ENCODE results near the gene NUMB.

The NUMB gene

DNA sequence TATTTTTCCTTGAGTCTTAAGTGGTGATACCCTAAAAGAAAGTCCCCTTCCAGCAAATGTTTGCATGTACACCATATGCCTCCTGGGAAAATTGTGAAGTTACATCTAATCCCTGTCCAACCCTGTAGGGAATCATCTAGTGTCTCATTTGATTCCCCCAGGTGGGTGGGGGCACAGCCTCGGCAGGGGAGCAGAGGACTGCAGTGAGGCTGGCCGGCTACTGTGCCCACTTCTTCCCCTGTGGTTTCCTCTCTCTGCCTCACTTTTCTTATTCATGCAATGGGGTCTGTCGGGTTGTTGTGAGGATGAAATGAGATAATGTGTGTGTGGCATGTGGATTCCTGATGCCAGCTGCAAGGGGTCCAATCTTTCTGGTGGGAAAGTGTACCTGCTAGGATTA, 215.0 kb downstream of the NUMB start:
- WGBS, 2 experiments (ENCODE audit: insufficient coverage in 2 of 2): 55% methylated on average over 2 of the region's 3 CpGs; no CpG with 5 or more reads in 1 of the 2 experiments
- peaks cover 13% of the 10 kb centered on the region for H3K4me1 ChIP-seq (ENCODE audit: control insufficient read depth, insufficient read depth, low read length, poor library complexity, severe bottlenecking)
- no peaks in the 10 kb centered on the region for H3K36me3 ChIP-seq (ENCODE audit: control insufficient read depth, insufficient read depth, low read length)
- no peaks in the 10 kb centered on the region for H3K9me3 ChIP-seq (ENCODE audit: control insufficient read depth, low read length)
- no peak overlapping the region for H3K27ac ChIP-seq (ENCODE audit: low read depth, low read length, severe bottlenecking)
- no peak overlapping the region for H3K4me3 ChIP-seq (ENCODE audit: extremely low read depth, insufficient read depth, low read length, poor library complexity, severe bottlenecking)

DNA sequence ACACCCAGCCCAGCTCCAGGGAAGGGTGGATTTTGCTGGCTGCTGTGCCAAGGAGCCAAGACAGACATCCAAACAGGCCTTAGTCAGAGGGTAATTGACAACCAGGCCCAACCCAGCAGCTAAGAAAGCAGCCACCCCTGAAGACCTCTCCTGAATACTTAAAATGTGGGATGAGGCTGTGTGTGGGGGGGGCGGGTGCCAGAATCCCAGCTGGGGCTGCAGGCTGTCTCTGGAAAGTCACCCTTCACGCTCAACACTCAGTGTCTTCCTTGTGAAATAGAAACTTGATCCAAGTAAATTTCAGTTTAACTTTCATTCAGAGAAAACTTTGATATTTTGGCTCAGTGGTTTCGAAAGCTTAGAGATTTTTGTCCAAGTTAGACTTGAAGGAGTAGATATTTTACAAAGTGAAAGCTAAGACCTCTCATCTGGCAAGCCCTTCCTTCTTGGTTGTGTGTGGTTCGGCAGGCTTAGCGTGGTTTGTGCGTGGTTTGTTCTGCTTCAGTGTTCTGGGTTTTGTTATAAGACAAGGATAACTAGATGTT, 215.9 kb downstream of the NUMB start:
- 100% methylated on average over 1 of the region's 6 CpGs; no CpG with 5 or more reads in 1 of the 2 experiments for WGBS, 2 experiments (ENCODE audit: insufficient coverage in 2 of 2)
- no peak overlapping the region for H3K27ac ChIP-seq (ENCODE audit: low read depth, low read length, severe bottlenecking)

DNA sequence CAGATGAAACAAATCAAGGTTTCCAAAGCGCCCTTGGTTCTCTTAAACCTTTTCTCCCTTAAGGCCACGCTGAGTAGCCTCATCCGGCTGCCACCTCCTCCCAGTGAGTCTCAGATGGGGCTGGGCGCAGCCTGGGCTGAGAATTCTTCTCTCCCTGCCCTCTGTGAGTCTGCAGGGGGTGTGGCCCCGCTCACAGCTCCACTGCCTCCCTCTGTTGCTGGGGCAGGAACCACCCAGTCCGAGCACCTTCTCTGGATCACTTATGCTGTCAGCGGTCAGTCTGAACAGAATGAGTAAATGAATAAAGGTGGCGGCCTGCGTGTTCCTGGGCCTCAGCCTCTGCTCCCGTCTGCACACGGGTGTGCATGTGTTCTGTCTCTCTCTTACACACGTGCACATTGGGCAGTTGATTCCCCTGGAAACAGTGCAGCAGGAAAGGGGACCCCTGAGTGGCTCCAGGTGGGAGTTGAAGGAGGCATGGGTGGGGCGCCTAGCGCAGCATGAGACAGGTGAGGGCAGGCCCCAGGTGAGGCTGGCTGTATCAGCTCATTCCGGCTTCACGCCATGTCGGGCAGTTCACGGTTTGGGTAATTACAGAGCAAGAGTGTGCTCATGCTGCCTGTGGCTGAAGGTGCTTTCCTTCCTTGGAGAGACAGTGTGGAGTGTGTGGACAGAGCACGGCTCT, 216.7 kb downstream of the NUMB start:
- Histone ChIP-seq H3K9me3 (ENCODE audit: control insufficient read depth, low read length) (no peaks in the 10 kb centered on the region), H3K27ac (ENCODE audit: low read depth, low read length, severe bottlenecking) (no peak overlapping the region), H3K4me1 (ENCODE audit: control insufficient read depth, insufficient read depth, low read length, poor library complexity, severe bottlenecking) (peaks cover 21% of the 10 kb centered on the region), H3K36me3 (ENCODE audit: control insufficient read depth, insufficient read depth, low read length) (no peaks in the 10 kb centered on the region), H3K4me3 (ENCODE audit: extremely low read depth, insufficient read depth, low read length, poor library complexity, severe bottlenecking) (no peak overlapping the region)
- 86 to 89% methylated on average over 11 to 17 of the region's 19 CpGs for WGBS, 2 experiments (ENCODE audit: insufficient coverage in 2 of 2)

More for the DNA sequence above, 215.9 kb downstream of the NUMB start:
- Histone ChIP-seq H3K4me3 (ENCODE audit: extremely low read depth, insufficient read depth, low read length, poor library complexity, severe bottlenecking) (no peak overlapping the region), H3K4me1 (ENCODE audit: control insufficient read depth, insufficient read depth, low read length, poor library complexity, severe bottlenecking) (peaks cover 21% of the 10 kb centered on the region), H3K9me3 (ENCODE audit: control insufficient read depth, low read length) (no peaks in the 10 kb centered on the region), H3K36me3 (ENCODE audit: control insufficient read depth, insufficient read depth, low read length) (no peaks in the 10 kb centered on the region)

DNA sequence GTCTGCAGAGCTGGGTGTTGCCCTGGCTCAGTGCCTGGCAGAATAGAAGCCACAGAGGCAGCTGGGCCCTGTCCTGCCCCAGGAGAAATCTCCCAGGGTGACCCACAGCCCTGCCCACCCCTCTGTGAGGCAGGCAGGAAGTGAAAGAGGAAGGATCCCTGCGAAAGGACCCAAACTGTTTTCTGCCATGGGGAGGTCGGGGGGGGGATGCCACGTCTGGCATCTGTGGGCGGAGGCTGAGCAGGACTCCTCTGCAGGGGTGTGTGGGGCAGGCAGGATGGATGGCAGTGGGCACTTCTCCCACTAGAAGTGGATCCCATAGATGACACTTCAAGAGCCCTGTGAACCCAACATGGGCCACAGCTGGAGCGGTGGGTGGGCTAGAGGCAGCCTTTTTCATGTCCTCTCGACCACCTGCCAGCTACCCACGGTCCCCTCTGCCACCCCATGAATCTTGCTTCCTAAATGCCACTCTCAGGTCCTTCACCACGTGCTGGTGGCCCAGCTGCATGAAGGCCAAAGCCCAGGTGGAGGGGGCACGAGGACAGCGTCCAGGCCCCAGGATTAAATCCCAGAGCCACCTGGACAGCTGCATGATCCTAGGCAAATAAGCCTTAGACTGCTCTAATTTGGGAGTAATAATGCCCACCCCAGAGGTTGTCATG, 217.4 kb downstream of the NUMB start:
- WGBS, 2 experiments (ENCODE audit: insufficient coverage in 2 of 2): 80 to 98% methylated on average over 6 to 8 of the region's 10 CpGs
- H3K36me3 ChIP-seq (ENCODE audit: control insufficient read depth, insufficient read depth, low read length): no peaks in the 10 kb centered on the region
- H3K4me3 ChIP-seq (ENCODE audit: extremely low read depth, insufficient read depth, low read length, poor library complexity, severe bottlenecking): no peak overlapping the region
- no peaks in the 10 kb centered on the region for H3K9me3 ChIP-seq (ENCODE audit: control insufficient read depth, low read length)
- H3K4me1 ChIP-seq (ENCODE audit: control insufficient read depth, insufficient read depth, low read length, poor library complexity, severe bottlenecking): peaks cover 21% of the 10 kb centered on the region
- H3K27ac ChIP-seq (ENCODE audit: low read depth, low read length, severe bottlenecking): no peak overlapping the region

DNA sequence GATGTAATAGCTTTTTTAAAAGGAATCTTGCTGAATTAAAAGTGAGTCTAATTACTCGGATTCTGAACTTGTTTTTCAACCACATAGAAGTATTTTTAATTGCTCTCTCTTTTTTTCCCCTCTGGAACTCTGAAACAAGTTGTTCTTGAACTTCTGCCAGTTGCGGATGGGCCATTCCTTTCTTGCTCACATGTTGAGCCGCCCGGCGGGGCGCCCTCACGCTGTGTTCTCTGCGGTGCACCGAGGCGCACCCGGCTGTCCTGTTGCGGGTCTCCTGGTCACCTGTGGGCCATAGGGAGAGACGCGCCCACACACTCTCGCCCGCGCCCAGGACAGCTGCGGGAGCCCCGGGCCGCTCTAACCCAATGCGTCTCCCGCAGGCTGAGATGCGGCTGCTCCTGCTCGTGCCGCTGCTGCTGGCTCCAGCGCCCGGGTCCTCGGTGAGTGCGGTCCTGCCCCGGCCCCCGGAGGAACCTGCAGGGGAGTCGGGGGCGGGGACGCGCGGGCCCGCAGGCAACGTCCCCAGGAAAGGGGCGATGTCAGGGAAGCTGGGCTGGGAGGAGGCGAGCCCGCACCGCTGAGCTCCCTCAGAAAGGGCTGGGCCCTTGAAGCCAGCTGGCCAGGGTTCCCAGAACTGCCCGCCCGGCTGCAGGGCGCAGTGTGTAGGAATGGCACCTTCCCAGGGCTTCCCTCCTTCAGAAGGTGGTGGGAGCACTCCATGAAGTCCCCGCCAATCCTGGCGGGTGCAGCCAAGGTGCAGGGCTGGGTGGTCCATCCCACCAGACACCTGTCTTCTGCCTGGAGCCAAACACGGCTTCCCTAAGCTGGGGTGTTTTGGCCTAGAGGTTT, 218.7 kb downstream of the NUMB start:
- Histone ChIP-seq H3K4me1 (ENCODE audit: control insufficient read depth, insufficient read depth, low read length, poor library complexity, severe bottlenecking) (peaks cover 25% of the 10 kb centered on the region), H3K27ac (ENCODE audit: low read depth, low read length, severe bottlenecking) (no peak overlapping the region), H3K36me3 (ENCODE audit: control insufficient read depth, insufficient read depth, low read length) (no peaks in the 10 kb centered on the region), H3K4me3 (ENCODE audit: extremely low read depth, insufficient read depth, low read length, poor library complexity, severe bottlenecking) (no peak overlapping the region), H3K9me3 (ENCODE audit: control insufficient read depth, low read length) (no peaks in the 10 kb centered on the region)
- WGBS, 2 experiments (ENCODE audit: insufficient coverage in 2 of 2): 13% methylated on average over 39 to 46 of the region's 48 CpGs

DNA sequence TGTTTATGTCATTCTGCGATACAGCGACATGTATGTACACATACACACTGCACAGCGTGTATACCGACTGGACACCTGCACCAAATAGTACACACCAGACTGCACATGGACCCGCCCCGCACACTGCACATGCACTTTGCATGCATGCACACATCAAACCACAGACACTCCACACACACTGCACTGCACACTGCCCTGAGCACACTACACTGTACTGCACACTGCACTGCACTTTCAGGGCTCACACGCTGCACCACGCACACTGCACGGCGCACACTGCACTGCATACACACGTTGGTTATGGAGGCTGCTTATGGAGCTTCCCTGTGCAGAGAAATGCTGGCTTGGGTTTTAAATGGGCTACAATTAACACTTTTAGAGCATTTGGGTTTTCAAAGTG, 219.4 kb downstream of the NUMB start:
- Histone ChIP-seq H3K4me1 (ENCODE audit: control insufficient read depth, insufficient read depth, low read length, poor library complexity, severe bottlenecking) (peaks cover 25% of the 10 kb centered on the region), H3K36me3 (ENCODE audit: control insufficient read depth, insufficient read depth, low read length) (no peaks in the 10 kb centered on the region), H3K27ac (ENCODE audit: low read depth, low read length, severe bottlenecking) (no peak overlapping the region), H3K9me3 (ENCODE audit: control insufficient read depth, low read length) (no peaks in the 10 kb centered on the region), H3K4me3 (ENCODE audit: extremely low read depth, insufficient read depth, low read length, poor library complexity, severe bottlenecking) (no peak overlapping the region)
- 79 to 92% methylated on average over 9 to 11 of the region's 11 CpGs for WGBS, 2 experiments (ENCODE audit: insufficient coverage in 2 of 2)

DNA sequence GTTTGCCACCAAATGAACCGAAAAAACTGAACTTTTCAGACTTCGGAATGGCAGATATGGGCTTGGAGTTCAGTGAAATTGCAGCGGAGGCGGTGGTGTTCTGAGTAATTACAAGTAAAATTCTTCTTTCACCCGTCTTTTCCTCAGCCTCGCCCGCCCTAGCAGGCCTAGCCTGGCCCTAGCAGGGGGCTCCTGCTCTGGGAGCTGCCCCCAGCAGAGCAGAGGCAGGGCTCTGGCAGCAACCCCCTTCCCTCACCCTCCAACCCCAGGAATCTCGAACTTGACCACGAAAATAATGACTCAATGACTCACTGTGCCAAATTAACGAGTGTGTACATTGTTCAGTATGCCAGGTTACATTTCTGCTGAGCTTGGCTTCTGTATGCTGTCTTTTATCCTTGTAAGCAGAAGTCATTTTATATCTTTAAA, 219.9 kb downstream of the NUMB start:
- H3K4me1 ChIP-seq (ENCODE audit: control insufficient read depth, insufficient read depth, low read length, poor library complexity, severe bottlenecking): peaks cover 25% of the 10 kb centered on the region

DNA sequence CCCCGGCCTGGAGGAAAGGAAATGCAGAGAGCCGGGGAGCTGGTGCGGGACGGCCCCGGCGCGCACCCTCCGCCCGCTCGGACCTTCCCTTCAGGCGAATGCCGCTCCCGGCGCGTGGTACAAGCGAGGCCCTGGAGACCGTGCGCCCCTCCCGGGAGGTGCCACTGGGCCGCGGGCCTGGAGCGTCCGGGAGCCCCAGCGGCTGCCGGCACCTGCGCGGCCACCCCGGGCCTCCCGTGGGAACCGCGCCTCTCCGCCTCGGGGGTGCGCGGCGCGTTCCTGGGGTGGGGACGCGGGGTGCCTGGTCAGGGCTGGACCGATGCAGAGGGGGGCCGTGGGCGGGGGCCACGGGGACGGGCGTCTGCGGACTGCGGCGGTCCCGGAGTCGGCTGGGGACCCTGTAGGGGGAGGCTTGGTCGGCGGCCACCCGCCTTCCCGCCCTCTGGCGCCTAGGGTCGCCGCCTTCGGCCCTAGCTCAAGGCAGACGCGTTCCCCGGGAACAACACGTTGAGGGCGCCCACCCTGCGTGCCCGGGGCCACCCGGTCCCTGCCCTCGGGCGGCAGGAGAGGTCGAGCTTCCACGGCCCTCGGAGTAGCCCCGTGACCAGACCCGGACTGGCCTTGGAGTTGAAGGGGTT, 220.4 kb downstream of the NUMB start:
- H3K9me3 ChIP-seq (ENCODE audit: control insufficient read depth, low read length): no peaks in the 10 kb centered on the region
- H3K4me1 ChIP-seq (ENCODE audit: control insufficient read depth, insufficient read depth, low read length, poor library complexity, severe bottlenecking): peaks cover 25% of the 10 kb centered on the region
- no peak overlapping the region for H3K27ac ChIP-seq (ENCODE audit: low read depth, low read length, severe bottlenecking)
- no peaks in the 10 kb centered on the region for H3K36me3 ChIP-seq (ENCODE audit: control insufficient read depth, insufficient read depth, low read length)
- peak overlapping the region; percentile 28 for H3K4me3 ChIP-seq (ENCODE audit: extremely low read depth, insufficient read depth, low read length, poor library complexity, severe bottlenecking)
- WGBS, 2 experiments (ENCODE audit: insufficient coverage in 2 of 2): 1% methylated on average over 57 to 63 of the region's 73 CpGs

More for the DNA sequence above, 219.9 kb downstream of the NUMB start:
- Histone ChIP-seq H3K4me3 (ENCODE audit: extremely low read depth, insufficient read depth, low read length, poor library complexity, severe bottlenecking) (peak overlapping the region; percentile 28), H3K36me3 (ENCODE audit: control insufficient read depth, insufficient read depth, low read length) (no peaks in the 10 kb centered on the region), H3K9me3 (ENCODE audit: control insufficient read depth, low read length) (no peaks in the 10 kb centered on the region), H3K27ac (ENCODE audit: low read depth, low read length, severe bottlenecking) (no peak overlapping the region)
- WGBS, 2 experiments (ENCODE audit: insufficient coverage in 2 of 2): 0 to 19% methylated on average over 2 to 7 of the region's 10 CpGs

DNA sequence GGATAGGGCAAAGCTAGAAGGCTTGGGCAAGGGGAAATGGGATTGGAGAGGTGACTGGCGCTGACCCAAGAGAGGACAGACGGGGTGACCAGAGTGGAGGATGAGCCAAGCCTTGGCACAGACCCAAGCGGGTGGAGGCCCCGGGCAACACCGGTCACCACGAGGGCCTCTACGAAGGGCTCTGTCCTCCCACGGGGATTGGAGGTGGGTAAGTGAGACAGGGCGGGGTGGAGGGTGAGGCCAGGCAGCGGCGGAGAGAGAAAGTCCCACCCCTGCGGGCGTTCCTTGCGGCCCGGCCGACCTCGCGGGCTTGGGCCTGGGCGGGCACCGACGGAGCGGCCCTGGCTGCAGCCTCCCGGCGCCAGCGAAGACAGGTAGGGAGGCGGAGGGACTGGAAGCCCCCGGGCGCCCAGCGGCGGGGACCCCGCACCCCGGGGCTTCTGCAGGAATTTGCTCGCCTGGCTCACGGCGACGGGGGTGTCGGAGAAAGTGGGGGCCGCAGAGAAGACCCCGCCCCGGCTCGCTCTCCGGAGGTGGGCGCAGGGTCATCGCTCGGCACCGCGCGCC, 221.0 kb downstream of the NUMB start, which contains the start of gene PAPLN:
Gene PAPLN (plus strand): TSS at position 288 of the 567 bp plus-strand sequence. CDS start 2,273 bp downstream, outside the sequence.
- H3K36me3 ChIP-seq (ENCODE audit: control insufficient read depth, insufficient read depth, low read length): no peaks in the 10 kb centered on the region
- H3K4me1 ChIP-seq (ENCODE audit: control insufficient read depth, insufficient read depth, low read length, poor library complexity, severe bottlenecking): peaks cover 29% of the 10 kb centered on the region
- no peaks in the 10 kb centered on the region for H3K9me3 ChIP-seq (ENCODE audit: control insufficient read depth, low read length)
- WGBS, 2 experiments (ENCODE audit: insufficient coverage in 2 of 2): 6 to 7% methylated on average over 44 to 45 of the region's 48 CpGs
- H3K4me3 ChIP-seq (ENCODE audit: extremely low read depth, insufficient read depth, low read length, poor library complexity, severe bottlenecking): peak within 1 kb of the TSS; percentile 28
- H3K27ac ChIP-seq (ENCODE audit: low read depth, low read length, severe bottlenecking): no peak within 1 kb of the TSS

All from mesodermal cell (in vitro differentiated cells).